Ishikawa (cell line): ENCODE measurements around the gene NUP153.

ENCODE experiments used
- CEBPB ChIP-seq: IDR thresholded peaks from 2 replicates; pipeline ENCODE4 v1.6.1; 2012
- CREB1 ChIP-seq: IDR thresholded peaks from 2 replicates; pipeline ENCODE4 v1.6.1; 2012; ENCODE audit warnings: low read depth
- EGR1 ChIP-seq: IDR thresholded peaks from 2 replicates; pipeline ENCODE4 v1.6.1; 2012
- EP300 ChIP-seq: IDR thresholded peaks from 2 replicates; pipeline ENCODE4 v1.6.1; 2012; ENCODE audit warnings: borderline replicate concordance
- FOXM1 ChIP-seq: IDR thresholded peaks from 2 replicates; pipeline ENCODE4 v1.6.1; 2012; ENCODE audit warnings: low read depth, borderline replicate concordance
- NFIC ChIP-seq: IDR thresholded peaks from 2 replicates; pipeline ENCODE4 v1.6.1; 2012
- RAD21 ChIP-seq: IDR thresholded peaks from 2 replicates; pipeline ENCODE4 v1.6.1; 2012; ENCODE audit warnings: low read depth
- TAF1 ChIP-seq: IDR thresholded peaks from 2 replicates; pipeline ENCODE4 v1.6.1; 2012; ENCODE audit warnings: low read depth, mild to moderate bottlenecking
- TCF12 ChIP-seq: IDR thresholded peaks from 2 replicates; pipeline ENCODE4 v1.6.1; 2012; ENCODE audit warnings: low read depth
- TEAD4 ChIP-seq: IDR thresholded peaks from 2 replicates; pipeline ENCODE4 v1.6.1; 2012
- YY1 ChIP-seq: IDR thresholded peaks from 2 replicates; pipeline ENCODE4 v1.6.1; 2012; ENCODE audit warnings: low read depth
- ZBTB7A ChIP-seq: IDR thresholded peaks from 2 replicates; pipeline ENCODE4 v1.6.1; 2012; ENCODE audit warnings: low read depth
- TF ChIP-seq, protein P1 (sequence below): IDR thresholded peaks from 2 replicates; pipeline ENCODE4 v1.6.1; 2012
- TF ChIP-seq, protein P2 (sequence below): IDR thresholded peaks from 2 replicates; pipeline ENCODE4 v1.6.1; 2012
- TF ChIP-seq, protein P3 (sequence below): IDR thresholded peaks from 2 replicates; pipeline ENCODE4 v1.6.1; 2012; ENCODE audit warnings: low read depth, mild to moderate bottlenecking

Gene NUP153

DNA sequence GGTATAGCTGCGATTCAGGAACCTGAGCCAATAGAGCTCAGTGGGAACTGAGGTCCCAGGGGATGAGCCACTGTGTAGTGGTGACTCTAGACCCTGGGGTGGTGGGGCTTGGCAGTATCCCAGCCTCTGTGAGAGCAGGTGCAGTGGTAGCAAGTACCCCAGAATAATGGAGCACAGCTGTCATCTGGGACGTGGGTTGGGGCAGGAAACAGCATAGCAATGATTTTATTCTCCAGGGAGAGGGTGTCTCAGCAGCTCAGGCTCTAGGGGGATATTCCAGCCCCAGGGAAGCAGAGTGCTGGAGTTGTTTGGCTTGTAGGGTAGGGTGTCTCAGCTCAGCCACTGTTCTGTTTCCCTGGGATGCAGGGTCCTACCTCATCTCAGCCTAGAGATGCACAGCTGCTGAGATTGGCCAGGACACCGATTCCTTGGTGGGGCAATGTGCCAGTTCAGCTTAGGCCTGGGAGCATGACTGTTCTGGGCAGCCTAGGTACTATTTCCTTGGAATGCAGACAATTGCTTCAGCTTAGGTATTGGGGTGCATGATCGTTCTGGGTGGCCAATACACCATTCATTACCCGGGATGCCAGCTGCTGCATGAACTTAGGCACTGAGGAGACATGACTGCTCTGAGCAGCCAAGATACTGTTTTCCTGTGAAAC is 34.0 kb upstream of the NUP153 start:
- TF ChIP-seq CEBPB (no peak), YY1 (no peak), ZBTB7A (no peak), FOXM1 (no peak), EGR1 (no peak), EP300 (no peak), NFIC (no peak), TCF12 (no peak), TAF1 (no peak), CREB1 (no peak), RAD21 (no peak), TEAD4 (no peak)
- TF ChIP-seq, protein P1, sequence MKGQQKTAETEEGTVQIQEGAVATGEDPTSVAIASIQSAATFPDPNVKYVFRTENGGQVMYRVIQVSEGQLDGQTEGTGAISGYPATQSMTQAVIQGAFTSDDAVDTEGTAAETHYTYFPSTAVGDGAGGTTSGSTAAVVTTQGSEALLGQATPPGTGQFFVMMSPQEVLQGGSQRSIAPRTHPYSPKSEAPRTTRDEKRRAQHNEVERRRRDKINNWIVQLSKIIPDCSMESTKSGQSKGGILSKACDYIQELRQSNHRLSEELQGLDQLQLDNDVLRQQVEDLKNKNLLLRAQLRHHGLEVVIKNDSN: no peak
- TF ChIP-seq, protein P2, sequence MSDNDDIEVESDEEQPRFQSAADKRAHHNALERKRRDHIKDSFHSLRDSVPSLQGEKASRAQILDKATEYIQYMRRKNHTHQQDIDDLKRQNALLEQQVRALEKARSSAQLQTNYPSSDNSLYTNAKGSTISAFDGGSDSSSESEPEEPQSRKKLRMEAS: no peak
- TF ChIP-seq, protein P3, sequence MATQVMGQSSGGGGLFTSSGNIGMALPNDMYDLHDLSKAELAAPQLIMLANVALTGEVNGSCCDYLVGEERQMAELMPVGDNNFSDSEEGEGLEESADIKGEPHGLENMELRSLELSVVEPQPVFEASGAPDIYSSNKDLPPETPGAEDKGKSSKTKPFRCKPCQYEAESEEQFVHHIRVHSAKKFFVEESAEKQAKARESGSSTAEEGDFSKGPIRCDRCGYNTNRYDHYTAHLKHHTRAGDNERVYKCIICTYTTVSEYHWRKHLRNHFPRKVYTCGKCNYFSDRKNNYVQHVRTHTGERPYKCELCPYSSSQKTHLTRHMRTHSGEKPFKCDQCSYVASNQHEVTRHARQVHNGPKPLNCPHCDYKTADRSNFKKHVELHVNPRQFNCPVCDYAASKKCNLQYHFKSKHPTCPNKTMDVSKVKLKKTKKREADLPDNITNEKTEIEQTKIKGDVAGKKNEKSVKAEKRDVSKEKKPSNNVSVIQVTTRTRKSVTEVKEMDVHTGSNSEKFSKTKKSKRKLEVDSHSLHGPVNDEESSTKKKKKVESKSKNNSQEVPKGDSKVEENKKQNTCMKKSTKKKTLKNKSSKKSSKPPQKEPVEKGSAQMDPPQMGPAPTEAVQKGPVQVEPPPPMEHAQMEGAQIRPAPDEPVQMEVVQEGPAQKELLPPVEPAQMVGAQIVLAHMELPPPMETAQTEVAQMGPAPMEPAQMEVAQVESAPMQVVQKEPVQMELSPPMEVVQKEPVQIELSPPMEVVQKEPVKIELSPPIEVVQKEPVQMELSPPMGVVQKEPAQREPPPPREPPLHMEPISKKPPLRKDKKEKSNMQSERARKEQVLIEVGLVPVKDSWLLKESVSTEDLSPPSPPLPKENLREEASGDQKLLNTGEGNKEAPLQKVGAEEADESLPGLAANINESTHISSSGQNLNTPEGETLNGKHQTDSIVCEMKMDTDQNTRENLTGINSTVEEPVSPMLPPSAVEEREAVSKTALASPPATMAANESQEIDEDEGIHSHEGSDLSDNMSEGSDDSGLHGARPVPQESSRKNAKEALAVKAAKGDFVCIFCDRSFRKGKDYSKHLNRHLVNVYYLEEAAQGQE: no peak

DNA sequence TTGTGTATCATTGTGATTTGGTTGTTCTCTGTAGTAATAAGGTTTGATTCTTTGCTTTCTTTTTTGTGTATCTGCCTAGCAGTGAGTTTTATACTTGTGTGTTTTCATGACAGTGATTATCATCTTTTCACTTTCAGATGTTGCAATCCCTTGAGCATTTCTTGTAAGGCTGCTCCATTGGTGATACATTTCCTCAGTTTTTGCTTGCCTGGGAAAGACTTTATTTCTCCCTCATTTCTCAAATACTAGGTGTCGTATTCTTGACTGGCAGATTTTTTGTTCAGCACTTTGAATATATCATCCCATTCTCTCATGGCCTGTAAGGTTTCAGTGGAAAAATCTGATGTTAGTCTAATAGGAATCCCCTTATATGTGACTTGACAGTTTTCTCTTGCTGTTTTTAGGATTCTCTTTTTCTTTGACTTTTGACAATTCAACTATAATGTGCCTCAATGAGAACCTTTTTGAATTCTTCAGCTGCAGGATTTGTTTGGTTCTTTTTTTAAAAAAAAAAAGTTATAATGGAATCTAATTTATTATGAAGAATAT is 31.1 kb upstream of the NUP153 start:
- TF ChIP-seq YY1: no peak
- TF ChIP-seq TAF1: no peak
- TF ChIP-seq RAD21: no peak
- no peak for TF ChIP-seq FOXM1
- TF ChIP-seq, protein P1: no peak
- TF ChIP-seq CREB1: no peak
- TF ChIP-seq ZBTB7A: no peak
- TF ChIP-seq, protein P3: no peak

DNA sequence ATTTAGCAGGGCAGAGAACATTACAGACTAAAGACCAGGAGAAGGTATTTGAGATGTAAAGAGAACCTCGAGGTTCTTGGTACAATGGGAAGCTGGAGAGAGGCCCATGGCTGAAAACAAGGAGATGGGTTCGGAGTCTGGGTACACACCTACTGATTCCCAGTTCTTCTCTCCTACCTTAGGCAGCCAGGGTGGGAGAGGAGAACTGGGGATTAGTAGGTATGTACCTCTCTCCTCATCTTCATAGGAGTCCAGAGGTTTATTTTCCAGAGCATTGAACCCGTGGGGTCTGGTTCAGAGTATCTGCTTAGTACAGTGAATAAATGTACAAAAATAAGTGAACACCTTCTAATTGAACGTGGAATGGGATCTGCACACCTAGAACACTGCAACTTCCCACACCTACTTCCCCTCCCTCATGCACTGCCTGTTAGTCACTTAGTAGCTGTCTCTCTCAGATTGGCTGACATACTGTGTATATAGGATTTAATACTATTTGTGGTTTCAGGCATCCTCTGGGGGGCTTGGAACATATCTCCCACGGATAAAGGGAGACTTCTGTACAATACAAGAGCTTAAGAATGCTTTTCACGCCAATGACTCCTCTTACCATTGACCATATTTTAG is 23.5 kb upstream of the NUP153 start:
- TF ChIP-seq CEBPB: no peak
- no peak for TF ChIP-seq EP300
- TF ChIP-seq, protein P2: no peak
- TF ChIP-seq FOXM1: no peak
- no peak for TF ChIP-seq TAF1
- TF ChIP-seq, protein P1: no peak
- no peak for TF ChIP-seq EGR1
- TF ChIP-seq TCF12: no peak
- TF ChIP-seq NFIC: no peak
- TF ChIP-seq YY1: no peak
- TF ChIP-seq, protein P3: no peak
- no peak for TF ChIP-seq RAD21
- TF ChIP-seq ZBTB7A: no peak
- TF ChIP-seq TEAD4: no peak
- no peak for TF ChIP-seq CREB1
